HepG2 (cell line): ENCODE results near the gene CRIM1. TPM values are rescaled to one million over a fixed set of nuclear protein-coding genes. Genes with fewer than 3 reads are reported as not detected.
A peak's percentile ranks its signal among the peaks of the same experiment; 100 is the strongest.

ENCODE experiments used
- CHCHD3 ChIP-seq: sonication (generic); formaldehyde crosslinking; IDR thresholded peaks from 2 replicates; pipeline ENCODE4 v1.8.0; 2022; ENCODE audit warnings: mild to moderate bottlenecking, missing genetic modification reagents, moderate library complexity
- DMAP1 ChIP-seq: IDR thresholded peaks from 2 replicates; pipeline ENCODE4 v1.6.1; 2016
- HHEX ChIP-seq: IDR thresholded peaks from 2 replicates; pipeline ENCODE4 v1.6.1; 2016; ENCODE audit warnings: control low read depth
- HNRNPUL1 ChIP-seq: fragments of 200-400 bp; formaldehyde crosslinking; IDR thresholded peaks from 2 replicates; pipeline ENCODE4 v1.6.1; 2017; ENCODE audit warnings: low read depth, mild to moderate bottlenecking, low read length, moderate library complexity
- KDM5A ChIP-seq: fragments of 200-600 bp; sonication (generic); IDR thresholded peaks from 2 replicates; pipeline ENCODE4 v1.7.0; 2018; ENCODE audit warnings: antibody characterized with exemption, mild to moderate bottlenecking, low read length, borderline replicate concordance
- MED8 ChIP-seq: sonication (generic); formaldehyde crosslinking; IDR thresholded peaks from 2 replicates; pipeline ENCODE4 v1.8.1; 2023; ENCODE audit warnings: mild to moderate bottlenecking, missing genetic modification reagents; ENCODE audit not compliant: insufficient replicate concordance
- MEIS1 ChIP-seq: sonication (generic); formaldehyde crosslinking; IDR thresholded peaks from 2 replicates; pipeline ENCODE4 v1.9.0; 2021; ENCODE audit warnings: mild to moderate bottlenecking, missing genetic modification reagents, moderate library complexity, borderline replicate concordance
- MIXL1 ChIP-seq: IDR thresholded peaks from 2 replicates; pipeline ENCODE4 v1.6.1; 2016
- MLLT10 ChIP-seq: sonication (generic); formaldehyde crosslinking; IDR thresholded peaks from 2 replicates; pipeline ENCODE4 v1.4.0; 2020; ENCODE audit warnings: missing genetic modification reagents
- NR2F1 ChIP-seq, 2 experiments: fragments of 450-650 bp in 1 of 2; formaldehyde crosslinking in 1 of 2; IDR thresholded peaks; 2 replicates each; pipeline versions ENCODE4 v1.5.0 to v1.6.1; 2016 to 2020; ENCODE audit warnings: mild to moderate bottlenecking in 1 of 2, missing compliant biosample characterization in 1 of 2, missing genetic modification reagents in 1 of 2, moderate library complexity in 1 of 2
- PAXIP1 ChIP-seq: sonication (generic); formaldehyde crosslinking; conservative IDR thresholded peaks from 2 replicates; pipeline ENCODE4 v1.4.0; 2020; ENCODE audit warnings: mild to moderate bottlenecking, missing genetic modification reagents, moderate library complexity
- RBM22 ChIP-seq: fragments of 200-400 bp; formaldehyde crosslinking; optimal IDR thresholded peaks from 2 replicates; pipeline ENCODE3; 2017; ENCODE audit warnings: mild to moderate bottlenecking, low read length, moderate library complexity
- SIX1 ChIP-seq: sonication (generic); formaldehyde crosslinking; IDR thresholded peaks from 2 replicates; pipeline ENCODE4 v1.4.0; 2020; ENCODE audit warnings: missing genetic modification reagents, borderline replicate concordance
- SNAI1 ChIP-seq: sonication (generic); formaldehyde crosslinking; IDR thresholded peaks from 2 replicates; pipeline ENCODE4 v1.5.0; 2020; ENCODE audit warnings: mild to moderate bottlenecking, missing genetic modification reagents, borderline replicate concordance
- ZC3H13 ChIP-seq: sonication (generic); formaldehyde crosslinking; IDR thresholded peaks from 2 replicates; pipeline ENCODE4 v1.8.1; 2023; ENCODE audit warnings: mild to moderate bottlenecking, missing genetic modification reagents, moderate library complexity
- ZFP36L2 ChIP-seq: sonication (generic); formaldehyde crosslinking; IDR thresholded peaks from 2 replicates; pipeline ENCODE4 v1.4.0; 2020; ENCODE audit warnings: missing genetic modification reagents
- ZMAT5 ChIP-seq: sonication (generic); formaldehyde crosslinking; IDR thresholded peaks from 2 replicates; pipeline ENCODE4 v1.5.0; 2020; ENCODE audit warnings: mild to moderate bottlenecking, low read depth, missing genetic modification reagents, borderline replicate concordance
- ZNF275 ChIP-seq: sonication (generic); formaldehyde crosslinking; IDR thresholded peaks from 2 replicates; pipeline ENCODE4 v1.8.0; 2022; ENCODE audit warnings: missing genetic modification reagents, mild to moderate bottlenecking, inconsistent platforms, borderline replicate concordance
- ZNF354B ChIP-seq: sonication (generic); formaldehyde crosslinking; IDR thresholded peaks from 2 replicates; pipeline ENCODE4 v1.8.0; 2022; ENCODE audit warnings: mild to moderate bottlenecking, missing genetic modification reagents
- ZNF563 ChIP-seq: sonication (generic); formaldehyde crosslinking; IDR thresholded peaks from 2 replicates; pipeline ENCODE4 v1.8.0; 2022; ENCODE audit warnings: mild to moderate bottlenecking, moderate library complexity, missing genetic modification reagents
- polyA plus RNA-seq, 8 experiments: library from polyadenylated mRNA; depleted of rRNA in 3 of 8; stranded (reverse) in 7 of 8; unstranded in 1 of 8; fragments of >200 nt; fragmentation: Illumina TruSeq in 4 of 8; extraction: Trizol in 4 of 8; gene quantifications; 2 replicates each; pipeline versions ENCODE4 v1.2.1 to v1.2.3, GENCODE V29; 2011 to 2016; ENCODE audit warnings: low read depth in 4 of 8, missing spikeins in 1 of 8, mixed read lengths in 1 of 8; ENCODE audit not compliant: insufficient read depth in 1 of 8
- total RNA-seq, 5 experiments: library from RNA; depleted of rRNA; stranded (reverse); fragments of >200 nt; fragmentation: Illumina TruSeq; extraction: Trizol; gene quantifications; 2 replicates each; pipeline ENCODE4 v1.2.3, GENCODE V29; 2016; ENCODE audit warnings: low read depth in 1 of 5
- TF ChIP-seq, protein P1 (sequence below): sonication (generic); formaldehyde crosslinking; IDR thresholded peaks from 2 replicates; pipeline ENCODE4 v1.4.0; 2020; ENCODE audit warnings: low read depth, missing genetic modification reagents
- TF ChIP-seq, protein P2 (sequence below): sonication (generic); formaldehyde crosslinking; conservative IDR thresholded peaks from 2 replicates; pipeline ENCODE4 v1.4.0; 2020; ENCODE audit warnings: missing genetic modification reagents

Gene CRIM1
- total and polyA plus RNA-seq, 2 of the 13 experiments (the other 11 are each of a cell fraction or from before 2014, with no cell fraction given): 39.1 to 69.9 TPM

GRCh38 chr2:36376319-36376765 lies 20.8 kb downstream of the CRIM1 start (continued):
- TF ChIP-seq, protein P1, sequence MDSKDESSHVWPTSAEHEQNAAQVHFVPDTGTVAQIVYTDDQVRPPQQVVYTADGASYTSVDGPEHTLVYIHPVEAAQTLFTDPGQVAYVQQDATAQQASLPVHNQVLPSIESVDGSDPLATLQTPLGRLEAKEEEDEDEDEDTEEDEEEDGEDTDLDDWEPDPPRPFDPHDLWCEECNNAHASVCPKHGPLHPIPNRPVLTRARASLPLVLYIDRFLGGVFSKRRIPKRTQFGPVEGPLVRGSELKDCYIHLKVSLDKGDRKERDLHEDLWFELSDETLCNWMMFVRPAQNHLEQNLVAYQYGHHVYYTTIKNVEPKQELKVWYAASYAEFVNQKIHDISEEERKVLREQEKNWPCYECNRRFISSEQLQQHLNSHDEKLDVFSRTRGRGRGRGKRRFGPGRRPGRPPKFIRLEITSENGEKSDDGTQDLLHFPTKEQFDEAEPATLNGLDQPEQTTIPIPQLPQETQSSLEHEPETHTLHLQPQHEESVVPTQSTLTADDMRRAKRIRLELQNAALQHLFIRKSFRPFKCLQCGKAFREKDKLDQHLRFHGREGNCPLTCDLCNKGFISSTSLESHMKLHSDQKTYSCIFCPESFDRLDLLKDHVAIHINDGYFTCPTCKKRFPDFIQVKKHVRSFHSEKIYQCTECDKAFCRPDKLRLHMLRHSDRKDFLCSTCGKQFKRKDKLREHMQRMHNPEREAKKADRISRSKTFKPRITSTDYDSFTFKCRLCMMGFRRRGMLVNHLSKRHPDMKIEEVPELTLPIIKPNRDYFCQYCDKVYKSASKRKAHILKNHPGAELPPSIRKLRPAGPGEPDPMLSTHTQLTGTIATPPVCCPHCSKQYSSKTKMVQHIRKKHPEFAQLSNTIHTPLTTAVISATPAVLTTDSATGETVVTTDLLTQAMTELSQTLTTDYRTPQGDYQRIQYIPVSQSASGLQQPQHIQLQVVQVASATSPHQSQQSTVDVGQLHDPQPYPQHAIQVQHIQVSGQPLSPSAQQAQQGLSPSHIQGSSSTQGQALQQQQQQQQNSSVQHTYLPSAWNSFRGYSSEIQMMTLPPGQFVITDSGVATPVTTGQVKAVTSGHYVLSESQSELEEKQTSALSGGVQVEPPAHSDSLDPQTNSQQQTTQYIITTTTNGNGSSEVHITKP (CRISPR knock-in tag): no peak
- TF ChIP-seq MEIS1 (CRISPR knock-in tag) (no peak; the same call in 1 of the 2 replicates), MLLT10 (CRISPR knock-in tag) (no peak), HNRNPUL1 (no peak), KDM5A (no peak), ZNF275 (no peak), NR2F1 (CRISPR knock-in tag; IDR thresholded peaks at IDR 0.05) (peak; percentile 15 to 33; a peak in 1 of 4 replicates), ZFP36L2 (CRISPR knock-in tag) (no peak), PAXIP1 (CRISPR knock-in tag) (peak; percentile 75), CHCHD3 (no peak), SIX1 (CRISPR knock-in tag) (no peak), MED8 (no peak), RBM22 (no peak), DMAP1 (CRISPR knock-in tag) (no peak), ZNF563 (no peak), ZMAT5 (CRISPR knock-in tag) (no peak), ZC3H13 (CRISPR knock-in tag) (no peak), ZNF354B (CRISPR knock-in tag) (no peak), MIXL1 (peak; percentile 51; the same call in 1 of the 2 replicates), HHEX (no peak), SNAI1 (CRISPR knock-in tag) (no peak)
- TF ChIP-seq, protein P2, sequence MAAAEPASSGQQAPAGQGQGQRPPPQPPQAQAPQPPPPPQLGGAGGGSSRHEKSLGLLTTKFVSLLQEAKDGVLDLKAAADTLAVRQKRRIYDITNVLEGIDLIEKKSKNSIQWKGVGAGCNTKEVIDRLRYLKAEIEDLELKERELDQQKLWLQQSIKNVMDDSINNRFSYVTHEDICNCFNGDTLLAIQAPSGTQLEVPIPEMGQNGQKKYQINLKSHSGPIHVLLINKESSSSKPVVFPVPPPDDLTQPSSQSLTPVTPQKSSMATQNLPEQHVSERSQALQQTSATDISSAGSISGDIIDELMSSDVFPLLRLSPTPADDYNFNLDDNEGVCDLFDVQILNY (CRISPR knock-in tag): no peak
